Islet precursor cell (in vitro differentiated cells): ENCODE data around the gene GXYLT2.

ENCODE experiments used
- DNase-seq: peaks from one replicate; pipeline ENCODE4 v3.0.0-alpha.2; 2018

Gene GXYLT2

DNA sequence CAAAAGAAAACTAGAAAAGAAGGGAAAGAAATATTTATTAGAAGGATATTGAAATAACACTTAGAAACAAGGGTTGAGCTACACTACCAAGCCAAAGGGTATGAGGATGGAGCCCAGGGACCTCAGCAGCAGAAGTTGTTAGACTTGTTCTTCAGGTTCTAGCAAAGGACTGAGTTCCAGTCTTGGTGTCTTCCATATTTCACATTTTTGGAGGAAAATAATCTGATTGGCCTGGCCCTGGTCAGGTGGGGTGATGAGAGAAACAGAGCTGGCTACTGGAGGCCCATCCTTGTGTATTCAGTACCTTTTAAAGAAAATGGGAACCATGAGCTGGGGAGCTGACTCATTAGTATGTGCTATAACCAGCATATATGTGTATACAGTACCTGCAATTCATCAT is 137.0 kb downstream of the GXYLT2 start:
- DNase-seq, result peak; percentile 66

DNA sequence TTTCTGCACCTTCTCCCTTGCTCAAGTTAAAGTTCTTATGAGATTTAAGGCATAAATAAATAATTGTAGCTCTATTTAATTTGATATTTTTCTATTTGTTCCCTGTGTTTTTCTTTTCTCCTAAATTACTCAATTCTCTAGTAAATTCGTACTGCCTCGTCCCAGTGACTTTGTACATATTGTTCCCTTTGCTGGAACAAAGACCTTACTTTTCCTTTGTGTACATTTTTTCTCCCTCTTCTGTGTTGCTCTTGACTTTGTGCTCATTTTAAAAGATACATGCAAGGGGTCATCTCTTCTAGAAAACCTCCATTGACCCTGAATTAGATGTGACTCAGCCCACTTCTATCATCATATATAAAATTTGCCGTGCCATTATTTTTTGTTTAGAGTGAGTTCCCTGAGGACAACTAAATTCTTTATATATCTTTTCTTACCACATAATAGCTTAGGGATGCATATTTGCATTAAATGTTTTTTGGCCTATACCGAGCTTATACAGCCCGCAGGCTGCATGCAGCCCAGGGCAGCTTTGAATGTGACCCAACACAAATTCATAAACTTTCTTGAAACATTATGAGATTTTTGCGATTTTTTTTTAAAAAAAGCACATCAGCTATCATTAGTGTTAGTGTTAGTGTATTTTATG is 138.4 kb downstream of the GXYLT2 start:
- no peak for DNase-seq
